Stimulated activated effector memory CD8-positive, alpha-beta T cell treated with anti-CD3 and anti-CD28 coated beads, Interleukin-12 subunit alpha, Interleukin-12 subunit beta, amount 100 ng/mL, for 72 hours (primary cell): ENCODE measurements around the gene KIF3B.
"Not testable (repeated sequence)": the region's sequence is repeated elsewhere in the genome, so short reads cannot be mapped to it uniquely, and the experiment has no call there.

Experiments used
- ATAC-seq: fragments of 150-1000 bp; cut with Tn5 transposase; 2 replicates; pipeline ENCODE4 v1.10.0; 2021
- DNase-seq, 2 donors: peaks; one replicate each; pipeline ENCODE4 v3.0.0; 2021 to 2022; ENCODE audit warnings: low spot score in 2 of 2
- H3K27ac Mint-ChIP-seq: one replicate; pipeline ENCODE4 v1.8.0; 2022; ENCODE audit warnings: mild to moderate bottlenecking, mixed read lengths
- H3K36me3 Mint-ChIP-seq: one replicate; pipeline ENCODE4 v1.8.0; 2022; ENCODE audit warnings: mild to moderate bottlenecking, mixed read lengths
- H3K4me1 Mint-ChIP-seq: one replicate; pipeline ENCODE4 v1.8.0; 2022; ENCODE audit warnings: mixed read lengths
- H3K4me3 Mint-ChIP-seq: one replicate; pipeline ENCODE4 v1.8.0; 2022; ENCODE audit warnings: mild to moderate bottlenecking, mixed read lengths
- H3K9me3 Mint-ChIP-seq: one replicate; pipeline ENCODE4 v1.8.0; 2022; ENCODE audit warnings: mixed read lengths

The KIF3B gene

DNA sequence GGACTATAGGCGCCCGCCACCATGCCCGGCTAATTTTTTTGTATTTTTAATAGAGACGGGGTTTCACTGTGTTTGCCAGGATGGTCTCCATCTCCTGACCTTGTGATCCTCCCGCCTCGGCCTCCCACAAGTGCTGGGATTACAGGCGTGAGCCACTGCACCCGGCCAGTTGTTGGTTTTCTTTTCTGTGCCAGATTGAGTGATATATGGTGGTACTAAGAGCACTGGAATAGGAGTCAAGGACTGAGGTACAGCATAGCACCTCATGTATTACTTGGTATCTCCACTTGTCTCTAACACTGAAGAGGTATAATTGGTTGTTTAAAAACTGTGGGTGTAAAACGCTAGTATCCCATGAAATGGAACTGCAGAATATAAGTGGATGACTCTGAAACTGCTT, 106.0 kb downstream of the KIF3B start:
- not testable (repeated sequence) for DNase-seq, ATAC-seq, H3K9me3 Mint-ChIP-seq, H3K4me3 Mint-ChIP-seq
- peaks cover 44% of the 10 kb centered on the region for H3K4me1 Mint-ChIP-seq
- H3K36me3 Mint-ChIP-seq, result peaks cover 93% of the 10 kb centered on the region
- peak overlapping the region; percentile 56 for H3K27ac Mint-ChIP-seq
